ACC112 (cell line): ENCODE measurements around the gene CCL8.

Experiments
- H2AFZ ChIP-seq: fragments of 200-600 bp; sonication (generic); one replicate; pipeline ENCODE4 v1.6.0; 2017; ENCODE audit warnings: antibody characterized with exemption, low read length; ENCODE audit not compliant: unreplicated experiment
- H3K27ac ChIP-seq: fragments of 200-600 bp; sonication (generic); 2 replicates; pipeline ENCODE4 v1.5.1; 2014; ENCODE audit warnings: low read depth, mild to moderate bottlenecking, antibody characterized with exemption, low read length, moderate library complexity
- H3K27me3 ChIP-seq: fragments of 200-600 bp; sonication (generic); 2 replicates; pipeline ENCODE4 v1.6.1; 2014; ENCODE audit warnings: mild to moderate bottlenecking, antibody characterized with exemption, low read length, moderate library complexity, mixed read lengths; ENCODE audit not compliant: insufficient read depth
- H3K36me3 ChIP-seq: fragments of 200-600 bp; sonication (generic); 2 replicates; pipeline ENCODE4 v1.6.1; 2016; ENCODE audit warnings: mild to moderate bottlenecking, antibody characterized with exemption, low read length, moderate library complexity, mixed read lengths; ENCODE audit not compliant: insufficient read depth
- H3K4me1 ChIP-seq: fragments of 200-600 bp; sonication (generic); one replicate; pipeline ENCODE4 v1.6.1; 2016; ENCODE audit warnings: low read length, mixed read lengths; ENCODE audit not compliant: insufficient read depth, unreplicated experiment, control insufficient read depth
- H3K4me3 ChIP-seq: fragments of 200-600 bp; sonication (generic); 2 replicates; pipeline ENCODE4 v1.5.1; 2014; ENCODE audit warnings: mild to moderate bottlenecking, low read depth, low read length
- H3K79me2 ChIP-seq: fragments of 200-600 bp; sonication (generic); one replicate; pipeline ENCODE4 v1.6.0; 2016; ENCODE audit warnings: low read length; ENCODE audit not compliant: control insufficient read depth, unreplicated experiment, insufficient read depth

The CCL8 gene

GRCh38 chr17:34319039-34319483 is at the start of gene CCL8:
Gene CCL8 (plus strand): TSS chr17:34319435. CDS start chr17:34319502, 67 bp downstream.
- H3K36me3 ChIP-seq: no peaks in the 10 kb centered on the region
- H3K79me2 ChIP-seq: no peaks in the 10 kb centered on the region
- no peak within 1 kb of the TSS for H3K4me3 ChIP-seq

DNA sequence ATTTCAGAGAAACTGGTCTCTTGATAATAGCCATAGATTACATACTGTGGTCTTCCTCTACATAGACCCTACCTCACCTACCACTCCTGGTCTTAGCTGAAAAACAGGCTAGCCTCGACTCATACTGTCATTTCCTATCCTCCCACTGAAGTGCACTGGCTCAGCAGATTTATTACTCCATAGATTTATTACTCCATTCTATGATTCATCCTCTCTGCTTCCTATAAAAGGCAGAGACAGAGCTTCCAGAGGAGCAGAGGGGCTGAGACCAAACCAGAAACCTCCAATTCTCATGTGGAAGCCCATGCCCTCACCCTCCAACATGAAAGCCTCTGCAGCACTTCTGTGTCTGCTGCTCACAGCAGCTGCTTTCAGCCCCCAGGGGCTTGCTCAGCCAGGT is 49.3 kb upstream of the CCL8 start, which contains the start of gene CCL7:
Gene CCL7 (plus strand): TSS at position 253 of the 400 bp plus-strand sequence. CDS start 70 bp downstream, at position 323.
- H3K27ac ChIP-seq: no peak within 1 kb of the TSS
- H3K79me2 ChIP-seq: no peaks in the 10 kb centered on the region
- H3K36me3 ChIP-seq: no peaks in the 10 kb centered on the region
- no peak within 1 kb of the TSS for H3K4me3 ChIP-seq
- H2AFZ ChIP-seq: no peak within 1 kb of the TSS
- H3K27me3 ChIP-seq: no peaks in the 10 kb centered on the region
- H3K4me1 ChIP-seq: peaks cover 8% of the 10 kb centered on the region

More at GRCh38 chr17:34319039-34319483, at the start of gene CCL8:
- H3K27me3 ChIP-seq: no peaks in the 10 kb centered on the region
- H2AFZ ChIP-seq: no peak within 1 kb of the TSS
- H3K27ac ChIP-seq: no peak within 1 kb of the TSS
- H3K4me1 ChIP-seq: peaks cover 18% of the 10 kb centered on the region

DNA sequence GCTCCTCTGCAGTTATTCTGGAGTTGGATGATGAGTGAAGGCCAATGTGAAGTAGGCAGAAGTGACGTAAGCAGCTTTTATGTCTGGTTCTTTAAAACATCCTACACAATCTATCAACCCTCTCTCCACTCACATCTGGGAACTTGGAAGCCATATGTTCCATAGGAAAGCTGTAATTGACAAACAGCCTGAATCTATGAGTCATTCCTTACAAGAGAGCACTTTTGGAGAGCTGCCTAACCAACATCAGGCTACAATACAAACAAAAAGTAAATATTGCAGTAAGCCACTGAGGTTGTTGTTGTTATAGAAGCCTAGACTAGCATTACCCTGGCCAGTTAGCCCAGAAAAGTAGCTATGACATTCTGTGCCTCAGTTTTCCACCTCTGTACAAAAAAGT is 43.4 kb upstream of the CCL8 start:
- H3K27ac ChIP-seq: peak overlapping the region; percentile 48; the same call in 1 of the 2 replicates
- 0 out of 2 replicates have a peak, but pooled peaks cover 3% of the 10 kb centered on the region for H3K27me3 ChIP-seq
- no peaks in the 10 kb centered on the region for H3K36me3 ChIP-seq
- H3K79me2 ChIP-seq: no peaks in the 10 kb centered on the region
- H2AFZ ChIP-seq: no peak overlapping the region
- peaks cover 10% of the 10 kb centered on the region for H3K4me1 ChIP-seq
- no peak overlapping the region for H3K4me3 ChIP-seq

- Histone ChIP-seq H3K36me3 (no peaks in the 10 kb centered on the region), H3K4me1 (peaks cover 10% of the 10 kb centered on the region), H3K27ac (no peak overlapping the region), H3K4me3 (no peak overlapping the region), H3K79me2 (no peaks in the 10 kb centered on the region), H2AFZ (no peak overlapping the region), H3K27me3 (0 out of 2 replicates have a peak, but pooled peaks cover 3% of the 10 kb centered on the region)
Observed at GRCh38 chr17:34276826-34277225, 42.4 kb upstream of the CCL8 start.

GRCh38 chr17:34283571-34283970 is 35.7 kb upstream of the CCL8 start:
- Histone ChIP-seq H3K4me3 (no peak overlapping the region), H3K27me3 (peaks cover 25% of the 10 kb centered on the region; the same call in 1 of the 2 replicates), H2AFZ (no peak overlapping the region), H3K27ac (no peak overlapping the region), H3K4me1 (peaks cover 16% of the 10 kb centered on the region), H3K36me3 (no peaks in the 10 kb centered on the region), H3K79me2 (no peaks in the 10 kb centered on the region)

DNA sequence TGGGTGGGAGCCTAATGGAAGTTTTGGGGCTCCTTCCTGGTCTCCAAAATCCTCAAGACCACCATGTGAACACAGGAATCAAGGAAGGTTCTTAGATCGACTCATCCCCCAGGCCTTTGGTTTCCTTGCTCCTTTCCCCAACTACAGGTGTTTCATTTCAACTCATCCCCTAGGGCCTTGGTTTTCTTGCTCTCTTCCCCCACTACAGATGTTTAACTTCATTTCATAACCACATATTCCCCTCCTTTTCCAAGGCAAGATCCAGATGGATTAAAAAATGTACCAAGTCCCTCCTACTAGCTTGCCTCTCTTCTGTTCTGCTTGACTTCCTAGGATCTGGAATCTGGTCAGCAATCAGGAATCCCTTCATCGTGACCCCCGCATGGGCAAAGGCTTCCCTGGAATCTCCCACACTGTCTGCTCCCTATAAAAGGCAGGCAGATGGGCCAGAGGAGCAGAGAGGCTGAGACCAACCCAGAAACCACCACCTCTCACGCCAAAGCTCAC is 33.9 kb upstream of the CCL8 start, which contains the start of gene CCL11:
Gene CCL11 (plus strand): TSS at position 457 of the 507 bp plus-strand sequence. CDS start 67 bp downstream, outside the sequence.
- Histone ChIP-seq H3K36me3 (no peaks in the 10 kb centered on the region), H3K4me3 (no peak within 1 kb of the TSS), H2AFZ (no peak within 1 kb of the TSS), H3K27me3 (peaks cover 21% of the 10 kb centered on the region; the same call in 1 of the 2 replicates), H3K27ac (no peak within 1 kb of the TSS), H3K4me1 (peaks cover 17% of the 10 kb centered on the region), H3K79me2 (no peaks in the 10 kb centered on the region)

- Histone ChIP-seq H3K27ac (peak overlapping the region; percentile 2; the same call in 1 of the 2 replicates), H3K4me3 (no peak overlapping the region; the same call in 1 of the 2 replicates), H3K79me2 (no peaks in the 10 kb centered on the region), H3K36me3 (no peaks in the 10 kb centered on the region), H2AFZ (no peak overlapping the region), H3K27me3 (peaks cover 21% of the 10 kb centered on the region; the same call in 1 of the 2 replicates), H3K4me1 (peaks cover 17% of the 10 kb centered on the region)
Observed at GRCh38 chr17:34287875-34288274, 31.4 kb upstream of the CCL8 start.

DNA sequence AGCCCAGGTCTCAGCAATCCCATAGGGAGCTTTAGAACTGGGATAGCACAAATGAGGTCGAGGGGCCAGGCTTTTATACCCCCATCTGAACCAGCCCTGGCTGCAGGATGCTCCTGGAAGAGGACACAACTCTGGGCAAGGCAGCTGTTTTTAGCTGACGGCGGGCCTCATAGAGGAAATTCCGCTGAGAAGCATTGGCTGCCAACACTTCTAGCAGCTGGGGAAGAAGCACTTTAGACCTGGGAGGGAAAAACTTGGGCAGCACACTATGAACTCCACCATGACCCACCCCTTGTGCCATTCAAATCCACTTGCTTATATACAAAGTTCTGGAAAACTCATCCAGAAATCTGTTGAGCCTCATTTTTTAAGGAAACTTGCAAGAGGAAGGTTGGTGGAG is 28.6 kb upstream of the CCL8 start:
- no peak overlapping the region for H2AFZ ChIP-seq
- H3K4me1 ChIP-seq: peaks cover 17% of the 10 kb centered on the region
- H3K27ac ChIP-seq: no peak overlapping the region
- H3K27me3 ChIP-seq: peaks cover 11% of the 10 kb centered on the region; the same call in 1 of the 2 replicates
- H3K4me3 ChIP-seq: no peak overlapping the region
- H3K36me3 ChIP-seq: no peaks in the 10 kb centered on the region
- no peaks in the 10 kb centered on the region for H3K79me2 ChIP-seq

GRCh38 chr17:34291721-34292348 is 27.4 kb upstream of the CCL8 start:
- H3K27ac ChIP-seq: no peak overlapping the region
- H3K4me1 ChIP-seq: peaks cover 17% of the 10 kb centered on the region
- H3K27me3 ChIP-seq: no peaks in the 10 kb centered on the region
- H3K79me2 ChIP-seq: no peaks in the 10 kb centered on the region
- no peak overlapping the region for H3K4me3 ChIP-seq
- H3K36me3 ChIP-seq: no peaks in the 10 kb centered on the region
- no peak overlapping the region for H2AFZ ChIP-seq

DNA sequence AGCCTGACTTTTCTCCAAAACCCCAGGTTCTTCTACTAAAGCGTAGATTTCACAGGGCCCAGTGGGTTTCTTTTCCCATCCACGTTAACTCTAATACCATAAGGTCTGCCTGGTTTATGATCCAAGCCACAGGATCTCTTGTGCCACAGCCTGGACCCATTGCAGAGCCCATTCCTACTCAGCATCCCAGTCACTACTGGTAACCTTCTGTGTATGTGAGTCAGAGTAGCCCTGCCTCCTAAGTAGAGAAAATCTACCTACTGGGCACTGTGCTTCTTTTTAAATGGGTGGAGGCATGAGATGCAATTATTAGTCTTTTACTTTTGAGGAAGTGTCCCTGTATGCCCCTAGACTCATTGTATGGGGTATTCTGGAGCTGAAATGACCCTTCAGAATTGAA is 20.2 kb upstream of the CCL8 start:
- Histone ChIP-seq H2AFZ (no peak overlapping the region), H3K79me2 (no peaks in the 10 kb centered on the region)

More for the DNA sequence above, 20.2 kb upstream of the CCL8 start:
- peaks cover 25% of the 10 kb centered on the region for H3K4me1 ChIP-seq
- H3K4me3 ChIP-seq: no peak overlapping the region
- no peak overlapping the region for H3K27ac ChIP-seq
- H3K36me3 ChIP-seq: no peaks in the 10 kb centered on the region
- H3K27me3 ChIP-seq: no peaks in the 10 kb centered on the region
